WERI-Rb-1 (cell line): ENCODE data around the gene HPX.

Source experiments
- DNase-seq: peaks from one replicate; pipeline ENCODE4 v3.0.0-alpha.2; 2020
- H3K27ac ChIP-seq: fragments of 250-450 bp; sonication (Bioruptor Pico); 2 replicates; pipeline ENCODE4 v1.5.1; 2020; ENCODE audit warnings: mild to moderate bottlenecking, moderate library complexity
- H3K27me3 ChIP-seq: fragments of 250-450 bp; sonication (Bioruptor Pico); 2 replicates; pipeline ENCODE4 v1.5.1; 2021; ENCODE audit warnings: mild to moderate bottlenecking, low read depth, moderate library complexity; ENCODE audit not compliant: insufficient read depth, severe bottlenecking
- H3K36me3 ChIP-seq: fragments of 250-450 bp; sonication (Bioruptor Pico); 2 replicates; pipeline ENCODE4 v1.5.1; 2020; ENCODE audit warnings: mild to moderate bottlenecking, moderate library complexity
- H3K4me3 ChIP-seq: 2 replicates; pipeline ENCODE4 v1.5.1; 2011; ENCODE audit warnings: low read depth, mild to moderate bottlenecking, control low read depth, low read length
- H3K9me3 ChIP-seq: fragments of 250-450 bp; sonication (Bioruptor Pico); 2 replicates; pipeline ENCODE4 v1.5.1; 2021; ENCODE audit warnings: mild to moderate bottlenecking, moderate library complexity; ENCODE audit not compliant: severe bottlenecking
- CTCF ChIP-seq: IDR thresholded peaks from 2 replicates; pipeline ENCODE4 v1.5.1; 2011; ENCODE audit warnings: low read depth, mild to moderate bottlenecking, control low read depth, inconsistent platforms, low read length

HPX gene

GRCh38 chr11:6437993-6438392, 2.8 kb downstream of the HPX start:
- H3K27me3 ChIP-seq, result no peaks in the 10 kb centered on the region
- no peak overlapping the region for H3K4me3 ChIP-seq
- H3K27ac ChIP-seq, result no peak overlapping the region
- DNase-seq, result no peak
- no peak for TF ChIP-seq CTCF
- no peaks in the 10 kb centered on the region for H3K9me3 ChIP-seq
- no peaks in the 10 kb centered on the region for H3K36me3 ChIP-seq

- H3K36me3 ChIP-seq, result no peaks in the 10 kb centered on the region
- no peak overlapping the region for H3K27ac ChIP-seq
- TF ChIP-seq CTCF, result no peak
- H3K9me3 ChIP-seq, result no peaks in the 10 kb centered on the region
- no peak overlapping the region for H3K4me3 ChIP-seq
- DNase-seq, result no peak
- H3K27me3 ChIP-seq, result no peaks in the 10 kb centered on the region
These were observed 3.4 kb downstream of the HPX start for GRCh38 chr11:6437423-6437822.

- no peak overlapping the region for H3K4me3 ChIP-seq
- no peak for TF ChIP-seq CTCF
- no peaks in the 10 kb centered on the region for H3K36me3 ChIP-seq
- no peaks in the 10 kb centered on the region for H3K9me3 ChIP-seq
- no peak for DNase-seq
- H3K27me3 ChIP-seq, result no peaks in the 10 kb centered on the region
- H3K27ac ChIP-seq, result no peak overlapping the region
These were observed 6.7 kb downstream of the HPX start for GRCh38 chr11:6433998-6434660.

GRCh38 chr11:6431861-6432260, 8.9 kb downstream of the HPX start:
- Histone ChIP-seq H3K27ac (no peak overlapping the region), H3K9me3 (no peaks in the 10 kb centered on the region), H3K27me3 (no peaks in the 10 kb centered on the region), H3K36me3 (no peaks in the 10 kb centered on the region), H3K4me3 (no peak overlapping the region)
- no peak for TF ChIP-seq CTCF
- no peak for DNase-seq

GRCh38 chr11:6427516-6427915, 13.3 kb downstream of the HPX start:
- H3K9me3 ChIP-seq, result no peaks in the 10 kb centered on the region
- H3K27ac ChIP-seq, result no peak overlapping the region
- no peak overlapping the region for H3K4me3 ChIP-seq
- no peaks in the 10 kb centered on the region for H3K27me3 ChIP-seq
- no peak for DNase-seq
- TF ChIP-seq CTCF, result no peak
- no peaks in the 10 kb centered on the region for H3K36me3 ChIP-seq

- Histone ChIP-seq H3K27me3 (no peaks in the 10 kb centered on the region), H3K4me3 (no peak overlapping the region), H3K9me3 (no peaks in the 10 kb centered on the region), H3K36me3 (no peaks in the 10 kb centered on the region; the same call in 1 of the 2 replicates), H3K27ac (no peak overlapping the region)
- DNase-seq, result no peak
- no peak for TF ChIP-seq CTCF
These were observed 20.1 kb downstream of the HPX start for GRCh38 chr11:6420677-6421076.
